Measurements from ENCODE around the gene EXOC5.
A peak's percentile ranks its signal among the peaks of the same experiment; 100 is the strongest.
"Not testable (repeated sequence)": the region's sequence is repeated elsewhere in the genome, so short reads cannot be mapped to it uniquely, and the experiment has no call there.

EXOC5 gene

DNA sequence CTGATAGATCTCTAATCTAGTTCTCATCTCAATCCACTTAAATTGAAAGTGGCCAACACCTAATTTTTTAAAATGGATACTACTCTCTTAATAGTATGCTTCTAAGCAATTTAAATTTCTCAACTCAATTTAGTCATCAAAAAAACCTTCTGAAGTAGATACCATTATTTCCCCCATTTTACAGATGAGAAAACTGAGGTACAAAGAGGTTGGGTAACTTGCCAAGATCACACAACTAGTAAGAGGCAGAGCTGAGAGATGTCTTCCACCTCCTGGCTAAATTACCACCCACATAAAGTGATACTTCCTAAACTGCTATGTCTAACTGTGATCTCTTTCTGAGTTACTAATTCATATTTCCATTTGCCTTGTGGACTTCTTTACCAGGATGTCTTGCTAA is 6.6 kb downstream of the EXOC5 start:
- Histone ChIP-seq H3K27ac (no peak overlapping the region), H3K4me3 (no peak overlapping the region)

DNA sequence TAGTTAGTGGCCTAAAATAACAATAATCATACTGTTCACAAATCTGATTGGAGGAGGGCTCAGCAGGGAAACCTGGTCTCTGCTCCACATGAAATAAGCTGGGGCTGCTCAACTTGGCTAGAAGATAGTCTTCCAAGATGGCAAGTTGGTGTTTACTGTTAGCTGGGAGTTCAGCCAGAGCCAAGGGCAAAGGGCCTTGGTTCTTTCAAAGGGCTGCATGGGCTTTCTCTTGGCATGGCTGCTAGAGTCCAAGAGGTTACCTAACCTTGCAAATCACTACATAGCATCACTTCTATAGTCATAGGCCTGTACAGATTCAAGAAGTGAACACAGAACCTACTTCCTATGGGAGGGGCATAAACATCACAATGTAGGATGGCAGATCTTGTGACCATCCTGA is 7.1 kb downstream of the EXOC5 start:
- Histone ChIP-seq H3K4me3 (no peak overlapping the region), H3K27ac (no peak overlapping the region)

DNA sequence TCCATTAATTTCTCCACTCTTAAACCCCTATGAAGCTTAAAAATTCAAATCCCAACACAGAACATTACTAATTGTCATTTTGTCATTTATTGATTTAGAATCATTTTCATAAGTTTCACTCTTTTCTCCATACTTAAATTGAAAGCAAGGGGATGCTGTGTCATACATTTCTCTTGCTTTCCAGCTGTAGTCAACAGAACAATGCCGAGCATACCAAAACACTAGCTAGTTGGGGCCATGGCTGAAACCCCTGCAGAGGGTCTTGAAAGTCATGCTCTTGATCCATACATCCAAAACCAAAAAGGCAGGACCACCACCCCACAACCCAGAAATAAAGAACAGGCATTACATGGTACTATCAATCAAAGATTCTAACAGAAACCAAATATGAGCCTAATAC is 9.0 kb downstream of the EXOC5 start:
- H3K27ac ChIP-seq, result no peak overlapping the region

DNA sequence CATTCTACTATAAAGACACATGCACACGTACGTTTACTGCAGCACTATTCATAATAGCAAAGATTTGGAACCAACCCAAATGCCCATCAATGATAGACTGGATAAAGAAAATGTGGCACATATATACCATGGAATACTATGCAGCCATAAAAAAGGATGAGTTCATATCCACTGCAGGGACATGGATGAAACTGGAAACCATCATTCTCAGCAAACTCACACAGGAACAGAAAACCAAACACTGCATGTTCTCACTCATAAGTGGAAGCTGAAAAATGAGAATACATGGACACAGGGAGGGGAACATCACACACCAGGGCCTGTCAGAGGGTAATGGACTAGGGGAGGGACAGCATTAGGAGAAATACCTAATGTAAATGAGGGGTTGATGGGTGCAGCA is 10.5 kb downstream of the EXOC5 start:
- H3K4me3 ChIP-seq, H3K27ac ChIP-seq: not testable (repeated sequence)

More for the DNA sequence above, 9.0 kb downstream of the EXOC5 start:
- no peak overlapping the region for H3K4me3 ChIP-seq

DNA sequence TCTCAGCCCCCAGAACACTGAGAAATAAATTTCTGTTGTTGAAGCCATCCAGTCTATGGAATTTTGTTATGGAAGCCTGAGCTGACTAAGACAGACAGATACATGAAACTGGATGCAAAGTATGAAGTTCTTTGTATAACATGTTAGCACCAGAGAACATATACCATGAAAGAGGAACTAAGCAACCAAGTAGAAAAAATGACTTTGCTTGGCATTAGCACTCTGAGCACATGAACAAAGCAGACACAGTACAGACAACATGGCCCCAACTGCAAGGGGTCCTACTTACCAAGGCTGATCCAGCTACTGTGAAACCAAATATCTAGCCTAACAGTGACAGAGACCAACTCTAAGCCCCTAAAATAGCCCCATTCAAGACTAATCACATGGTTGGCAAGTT is 13.8 kb downstream of the EXOC5 start:
- H3K4me3 ChIP-seq, result no peak overlapping the region
- H3K27ac ChIP-seq, result no peak overlapping the region

DNA sequence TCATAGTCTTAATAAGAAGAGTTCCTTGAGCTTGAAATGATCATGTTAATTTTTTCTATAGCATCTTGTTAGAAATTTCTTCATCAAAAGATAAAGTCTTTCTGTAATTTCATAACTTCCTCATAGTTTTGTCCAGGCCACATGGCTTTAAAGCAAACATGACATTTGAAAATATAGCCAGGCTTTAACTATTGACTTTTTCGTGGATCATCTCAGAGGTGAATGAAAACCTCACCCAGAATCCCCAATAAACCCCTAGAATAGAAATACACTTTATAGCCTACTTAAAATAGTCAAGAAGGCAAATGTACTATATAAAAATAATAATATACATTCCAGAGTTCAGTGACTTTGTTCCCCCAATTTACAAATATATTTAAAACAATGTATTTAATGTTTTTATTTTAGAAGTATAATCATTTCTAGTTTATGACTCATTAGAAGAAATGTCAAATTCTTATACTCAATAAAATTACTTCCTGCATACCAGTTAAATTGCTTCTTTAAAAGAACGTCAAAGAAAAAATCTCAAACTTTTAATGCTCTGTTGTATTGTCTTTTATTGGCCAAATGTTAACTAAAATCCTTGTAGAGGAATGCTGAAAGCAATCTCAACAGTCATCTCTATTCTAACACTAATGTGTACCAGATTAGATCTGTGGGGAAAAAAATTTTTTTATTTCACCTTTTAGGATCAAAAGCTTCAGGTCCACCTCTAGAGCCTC is 21.6 kb downstream of the EXOC5 start:
- Histone ChIP-seq H3K4me3 (no peak overlapping the region), H3K27ac (no peak overlapping the region)

DNA sequence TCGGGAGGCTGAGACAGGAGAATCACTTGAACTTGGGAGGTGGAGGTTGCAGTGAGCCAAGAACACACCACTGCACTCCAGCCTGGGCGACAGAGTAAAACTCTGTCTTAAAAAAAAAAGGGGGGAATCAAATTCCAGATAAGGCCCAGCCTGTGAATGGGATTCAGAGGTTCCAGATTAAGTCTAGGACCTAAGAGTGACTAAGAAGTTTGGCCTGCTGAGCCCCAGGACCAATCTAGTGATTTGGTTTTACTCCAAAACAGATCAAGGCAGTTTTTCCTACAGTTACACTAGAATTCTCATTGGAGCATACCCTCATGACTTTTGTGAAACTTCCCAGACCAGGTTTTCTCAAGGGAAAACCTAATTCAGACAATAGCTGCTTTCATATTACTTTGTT is 22.8 kb downstream of the EXOC5 start:
- Histone ChIP-seq H3K27ac (no peak overlapping the region), H3K4me3 (no peak overlapping the region)

DNA sequence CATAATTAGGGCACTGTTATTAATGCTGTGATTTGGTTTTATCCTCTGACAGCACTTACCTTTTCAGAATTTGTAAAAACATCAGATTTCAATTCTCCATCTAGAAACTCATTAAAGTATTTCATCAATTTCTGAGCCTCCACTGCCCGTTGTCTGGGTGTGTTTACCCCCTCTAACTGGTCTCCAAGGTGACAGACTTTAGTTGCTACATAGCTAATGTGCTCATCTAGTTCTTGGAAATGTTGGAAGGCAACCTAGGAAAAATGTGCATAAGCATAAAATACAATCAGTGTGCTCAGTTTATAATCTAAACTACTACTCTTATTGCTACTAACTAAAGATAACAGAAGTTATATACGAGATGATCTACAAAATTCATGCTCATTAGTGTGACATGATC is 24.6 kb downstream of the EXOC5 start:
- Histone ChIP-seq H3K27ac (peak overlapping the region in 1 of 21 experiments; percentile 35), H3K4me3 (no peak overlapping the region)

DNA sequence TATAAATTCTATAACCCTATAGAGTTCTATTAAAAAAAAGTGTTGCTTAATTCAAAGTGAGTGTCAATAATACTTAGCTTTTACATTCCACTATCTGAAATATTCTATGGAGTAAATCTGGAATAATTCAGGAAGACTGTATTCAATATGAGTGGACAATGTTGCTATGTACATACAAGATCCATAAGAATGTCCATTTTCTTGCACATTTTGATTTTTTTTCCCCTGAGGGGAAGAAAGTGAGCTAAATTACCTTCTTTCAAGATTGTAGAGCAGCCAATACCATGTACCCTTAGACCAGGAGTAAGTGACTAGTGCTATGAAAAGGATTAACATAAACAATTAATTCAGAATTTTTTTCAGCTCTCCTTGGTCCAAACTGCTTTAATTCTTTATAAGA is 25.4 kb downstream of the EXOC5 start:
- peak overlapping the region in 1 of 21 experiments; percentile 35 for H3K27ac ChIP-seq

DNA sequence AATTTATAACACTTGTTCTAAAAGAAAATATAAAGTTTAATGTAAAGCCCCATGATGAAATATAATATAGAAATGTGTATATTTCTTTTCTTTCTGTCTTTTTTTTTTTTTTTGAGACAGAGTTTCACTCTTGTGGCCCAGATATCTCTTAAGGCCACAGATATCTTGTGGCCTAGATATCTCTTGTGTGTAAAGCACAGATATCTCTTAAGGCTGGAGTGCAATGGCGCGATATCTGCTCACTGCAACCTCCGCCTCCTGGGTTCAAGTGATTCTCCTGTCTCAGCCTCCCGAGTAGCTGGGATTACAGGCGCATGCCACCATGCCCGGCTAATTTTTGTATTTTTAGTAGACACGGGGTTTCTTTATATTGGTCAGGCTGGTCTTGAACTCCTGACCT is 28.6 kb downstream of the EXOC5 start:
- H3K27ac ChIP-seq, H3K4me3 ChIP-seq: not testable (repeated sequence)

More for the DNA sequence above, 25.4 kb downstream of the EXOC5 start:
- no peak overlapping the region for H3K4me3 ChIP-seq

DNA sequence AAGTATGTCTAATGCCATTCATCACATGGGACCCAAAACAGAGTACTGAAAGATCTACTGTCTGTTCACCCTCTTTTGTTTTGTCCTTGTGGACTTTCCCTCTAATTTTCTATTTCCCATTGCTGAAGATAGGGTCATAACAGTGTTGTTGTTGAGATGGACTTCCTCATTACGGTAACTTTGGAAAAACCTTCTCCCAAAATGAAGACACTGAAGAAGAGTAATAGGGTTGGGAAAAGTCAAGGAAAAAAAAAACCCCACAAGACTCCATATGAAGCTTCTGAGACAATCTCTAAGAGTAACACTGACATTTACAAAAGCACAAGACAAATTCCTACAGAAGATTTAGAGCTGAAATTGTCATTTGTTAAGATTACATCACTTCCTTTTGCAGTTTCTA is 36.7 kb downstream of the EXOC5 start:
- Histone ChIP-seq H3K4me3 (no peak overlapping the region), H3K27ac (no peak overlapping the region)

DNA sequence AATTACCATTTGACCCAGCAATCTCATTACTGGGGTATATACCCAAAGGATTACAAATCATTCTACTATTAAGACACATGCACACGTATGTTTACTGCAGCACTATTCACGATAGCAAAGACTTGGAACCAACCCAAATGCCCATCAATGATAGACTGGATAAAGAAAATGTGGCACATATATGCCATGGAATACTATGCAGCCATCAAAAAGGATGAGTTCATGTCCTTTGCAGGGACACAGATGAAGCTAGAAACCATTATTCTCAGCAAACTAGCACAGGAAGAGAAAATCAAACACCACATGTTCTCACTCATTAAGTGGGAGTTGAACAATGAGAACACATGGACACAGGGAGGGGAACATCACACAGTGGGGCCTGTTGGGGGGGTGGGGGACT is 40.4 kb downstream of the EXOC5 start:
- H3K4me3 ChIP-seq, H3K27ac ChIP-seq: not testable (repeated sequence)

DNA sequence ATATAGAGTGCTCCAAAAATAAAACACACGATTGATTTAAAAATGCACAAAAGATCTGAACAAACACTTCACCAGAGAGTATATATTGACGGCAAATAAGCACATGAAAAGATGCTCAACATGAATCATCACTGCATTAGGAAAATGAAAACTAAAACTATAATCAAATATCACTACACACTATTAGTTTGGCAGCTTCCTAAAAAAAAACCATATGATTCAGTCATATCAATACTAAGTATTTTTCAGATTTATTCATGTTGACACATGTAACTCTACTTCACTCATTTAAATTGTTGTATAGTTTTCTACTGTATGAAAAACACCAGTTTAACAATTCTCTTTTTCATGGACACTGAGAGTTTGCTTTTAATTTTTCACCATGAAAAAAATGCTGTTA is 41.6 kb downstream of the EXOC5 start:
- no peak overlapping the region for H3K4me3 ChIP-seq
- no peak overlapping the region for H3K27ac ChIP-seq

DNA sequence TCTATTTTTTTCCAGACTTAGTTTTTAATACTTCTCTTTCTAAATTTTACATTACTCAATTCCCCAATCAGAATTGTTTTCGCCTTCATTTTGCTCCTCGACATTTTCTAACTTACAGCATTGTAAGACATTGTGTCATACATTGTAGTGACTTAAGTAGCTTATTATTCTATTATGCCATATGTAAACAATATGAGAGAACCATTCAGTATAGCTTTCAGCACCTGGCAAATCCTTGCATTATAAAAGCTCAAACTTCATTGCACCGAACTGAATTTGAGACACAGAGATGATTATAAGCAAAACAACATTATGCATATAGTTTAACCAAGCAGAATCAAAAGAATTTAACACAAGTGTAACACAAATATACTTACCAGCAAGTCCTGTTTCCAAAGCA is 46.8 kb downstream of the EXOC5 start:
- no peak overlapping the region for H3K27ac ChIP-seq
- no peak overlapping the region for H3K4me3 ChIP-seq

DNA sequence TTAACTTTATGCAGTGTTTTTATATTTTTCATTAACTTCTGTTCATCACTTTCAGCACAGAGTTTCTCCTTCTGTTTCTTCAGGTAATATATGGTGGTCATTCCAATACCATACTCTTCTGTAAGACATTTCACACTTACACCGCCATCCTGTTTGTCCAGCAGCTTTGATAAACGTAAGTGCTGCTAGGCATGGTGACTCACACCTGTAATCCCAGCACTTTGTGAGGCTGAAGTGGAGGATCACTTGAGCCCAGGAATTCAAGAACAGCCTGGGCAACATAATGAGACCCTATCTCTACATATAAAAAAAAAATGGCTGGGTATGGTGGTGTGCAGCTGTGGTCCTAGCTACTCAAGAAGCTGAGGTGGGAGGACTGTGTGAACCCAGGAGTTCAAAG is 55.8 kb downstream of the EXOC5 start:
- no peak overlapping the region for H3K27ac ChIP-seq

DNA sequence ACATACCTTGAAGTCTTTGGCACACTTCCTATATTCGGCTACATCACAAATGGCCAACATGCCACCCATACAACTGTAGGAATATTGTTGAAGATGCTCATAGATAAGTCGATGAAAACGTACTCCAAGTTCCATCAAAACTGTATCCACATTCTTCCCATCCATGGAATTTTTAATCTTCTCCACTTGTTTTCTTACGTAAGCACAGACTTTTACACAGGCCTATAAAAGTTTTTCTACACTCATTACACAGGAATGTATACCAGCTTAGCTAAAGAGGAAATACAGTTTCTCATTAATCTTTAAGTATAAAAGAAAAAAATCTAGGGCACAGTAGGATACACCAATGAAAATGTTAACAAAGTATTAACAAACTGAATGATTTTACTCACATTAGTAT is 59.1 kb downstream of the EXOC5 start:
- Histone ChIP-seq H3K27ac (no peak overlapping the region), H3K4me3 (no peak overlapping the region)

More for the DNA sequence above, 55.8 kb downstream of the EXOC5 start:
- H3K4me3 ChIP-seq, result no peak overlapping the region

DNA sequence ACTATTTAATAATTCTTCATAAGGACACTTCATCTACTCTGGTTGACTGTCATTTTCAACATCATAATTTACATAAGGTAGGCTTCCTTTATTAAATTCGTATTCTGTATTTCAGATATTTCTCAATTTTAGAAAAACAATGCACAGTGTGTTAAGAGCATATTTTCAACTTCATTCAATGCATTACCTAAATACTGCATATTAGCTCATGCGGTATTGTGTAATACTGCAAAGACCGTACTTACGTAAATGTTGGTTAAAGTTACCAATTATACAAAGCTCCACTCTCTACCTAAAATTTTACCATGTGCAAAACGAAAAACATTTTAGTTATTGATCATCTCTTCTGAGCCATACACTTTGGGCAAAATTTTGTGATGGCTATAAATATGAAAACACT is 62.8 kb downstream of the EXOC5 start:
- no peak overlapping the region for H3K4me3 ChIP-seq
- H3K27ac ChIP-seq, result no peak overlapping the region

DNA sequence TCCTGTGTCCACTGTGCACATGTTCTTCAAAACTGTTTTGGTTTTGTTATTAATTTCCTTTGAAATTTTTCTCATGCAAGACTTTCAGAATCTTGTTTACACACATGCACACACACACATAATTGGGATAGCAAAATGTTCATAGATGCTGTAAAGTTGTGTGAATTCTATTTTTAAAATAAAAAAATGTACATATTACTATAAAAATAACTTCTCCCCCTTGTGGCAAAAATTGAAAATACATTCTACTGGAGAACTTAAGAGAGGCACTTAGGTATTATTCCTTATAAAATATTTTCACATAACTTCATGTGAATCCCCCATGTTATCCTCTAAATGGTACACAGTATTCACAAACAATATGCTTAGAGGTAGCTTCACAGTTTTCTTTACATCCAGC is 66.0 kb downstream of the EXOC5 start:
- not testable (repeated sequence) for H3K27ac ChIP-seq, H3K4me3 ChIP-seq

DNA sequence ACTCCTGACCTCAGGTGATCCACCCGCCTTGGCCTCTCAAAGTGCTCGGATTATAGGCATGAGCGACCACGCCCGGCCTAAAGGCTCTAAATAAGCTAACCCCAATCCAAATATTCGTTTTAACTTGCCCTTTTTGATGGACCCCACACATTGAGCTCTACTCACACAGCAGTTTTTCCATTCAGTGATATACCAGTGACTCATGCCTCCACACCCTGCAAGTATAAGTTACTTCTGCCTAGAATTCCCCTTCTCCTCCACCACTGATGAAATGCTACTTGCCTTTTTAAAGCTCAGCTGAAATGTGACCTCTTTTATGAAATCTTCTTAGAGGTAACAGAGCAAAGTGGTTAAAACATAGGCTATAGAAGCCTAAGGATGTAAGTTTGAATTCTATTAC is 68.8 kb downstream of the EXOC5 start:
- H3K27ac ChIP-seq, result no peak overlapping the region
- H3K4me3 ChIP-seq, result no peak overlapping the region

DNA sequence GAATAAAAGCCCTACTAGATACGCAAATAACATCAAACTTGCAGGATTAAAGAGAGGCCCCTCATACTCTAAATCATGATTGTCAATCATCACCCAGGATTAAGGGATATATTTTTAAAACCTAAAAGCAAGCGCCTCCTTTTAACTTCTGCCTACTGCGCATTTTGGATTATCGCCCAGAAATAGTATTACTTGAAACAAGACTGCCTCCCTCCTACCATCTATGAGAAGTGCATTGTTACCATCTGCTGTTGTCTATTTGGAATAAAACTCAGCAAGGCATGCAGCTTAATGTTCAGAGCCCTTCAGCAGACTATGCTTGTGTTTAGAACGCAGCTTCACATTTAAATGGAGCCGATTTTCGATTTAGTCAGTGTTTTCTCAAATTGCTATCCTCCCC is 79.6 kb downstream of the EXOC5 start:
- no peak overlapping the region for H3K27ac ChIP-seq
- no peak overlapping the region for H3K4me3 ChIP-seq

DNA sequence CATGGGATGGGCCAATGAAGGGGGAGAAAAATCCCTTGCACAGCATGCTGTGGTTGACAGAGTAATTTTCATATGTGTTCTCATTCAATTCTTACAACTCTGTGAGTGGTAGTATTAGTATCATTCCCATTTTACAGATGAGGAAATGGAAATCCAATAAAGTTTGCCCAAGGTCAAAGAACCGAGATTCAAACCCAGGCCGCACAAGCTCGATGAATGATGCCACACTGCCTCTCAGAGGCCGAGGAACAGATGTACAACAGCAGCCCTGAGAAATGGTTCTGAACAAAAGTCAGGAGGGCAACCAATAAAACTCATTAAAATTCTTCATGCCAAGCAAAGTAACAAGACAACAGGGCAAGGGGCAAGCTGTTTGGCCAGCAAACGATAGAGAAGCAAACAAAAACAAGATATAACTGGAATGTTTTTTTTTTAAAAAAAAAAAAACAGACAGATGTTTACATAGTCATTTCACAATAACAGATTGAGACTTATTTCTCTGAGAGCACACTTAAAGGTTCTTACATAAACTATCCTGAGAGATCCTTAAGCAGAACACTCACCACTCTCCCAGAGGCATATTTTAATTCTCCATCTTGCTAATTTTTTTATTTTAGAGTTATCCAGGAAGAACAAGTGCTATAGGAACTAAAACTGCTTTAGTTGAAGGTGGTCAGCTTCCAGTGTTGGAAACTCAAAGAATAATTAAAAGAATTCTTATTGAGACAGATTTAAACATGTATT is 85.8 kb downstream of the EXOC5 start:
- Histone ChIP-seq H3K4me3 (no peak overlapping the region), H3K27ac (no peak overlapping the region)

DNA sequence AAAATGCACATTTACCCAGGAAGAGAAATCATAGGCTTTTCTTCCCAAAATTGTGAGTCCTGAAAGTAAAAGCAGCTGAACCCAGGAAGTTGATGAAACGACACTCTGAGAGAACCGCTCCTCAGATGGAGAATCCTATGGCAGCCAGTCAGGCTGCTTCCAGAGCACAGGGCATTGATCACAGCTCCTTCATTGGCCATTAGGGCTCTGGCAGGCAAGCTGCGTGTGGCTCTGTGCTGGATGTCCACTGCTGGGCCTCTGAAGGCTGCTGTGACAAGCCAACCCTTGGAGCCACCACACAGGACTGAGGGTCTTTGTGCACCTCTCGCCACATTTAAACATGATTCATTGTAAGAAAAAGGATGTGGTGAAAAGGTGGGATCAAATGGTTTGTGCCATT is 89.4 kb downstream of the EXOC5 start:
- Histone ChIP-seq H3K27ac (no peak overlapping the region), H3K4me3 (no peak overlapping the region)

Measured in skin epidermis (tissue), 12 donors.